H1 (cell line): Measurements from ENCODE around the gene PSME3.

Source experiments
- BACH1 ChIP-seq: IDR thresholded peaks from 2 replicates; pipeline ENCODE4 v1.6.1; 2012; ENCODE audit warnings: low read length, improper control_type of control experiment
- BRCA1 ChIP-seq: IDR thresholded peaks from 2 replicates; pipeline ENCODE4 v1.6.1; 2012; ENCODE audit warnings: low read depth, low read length, improper control_type of control experiment
- EGR1 ChIP-seq: IDR thresholded peaks from 2 replicates; pipeline ENCODE4 v1.6.1; 2011; ENCODE audit warnings: low read depth, low read length, borderline replicate concordance
- GABPA ChIP-seq: IDR thresholded peaks from 2 replicates; pipeline ENCODE4 v1.6.1; 2011; ENCODE audit warnings: mild to moderate bottlenecking, low read length, moderate library complexity, borderline replicate concordance; ENCODE audit not compliant: insufficient read depth
- SRF ChIP-seq: IDR thresholded peaks from 2 replicates; pipeline ENCODE4 v1.6.1; 2011; ENCODE audit warnings: mild to moderate bottlenecking, low read depth, low read length, moderate library complexity
- SUZ12 ChIP-seq: fragments of 200-600 bp; sonication (generic); IDR thresholded peaks from 2 replicates; pipeline ENCODE4 v1.6.1; 2012; ENCODE audit warnings: mild to moderate bottlenecking, inconsistent platforms, low read length, moderate library complexity, mixed read lengths
- TAF1 ChIP-seq: IDR thresholded peaks from 2 replicates; pipeline ENCODE4 v1.6.1; 2011; ENCODE audit warnings: mild to moderate bottlenecking, low read depth, low read length
- TAF7 ChIP-seq: optimal IDR thresholded peaks from 2 replicates; pipeline ENCODE3; 2011; ENCODE audit warnings: low read depth, mild to moderate bottlenecking, inconsistent platforms, low read length, moderate library complexity, borderline replicate concordance
- YY1 ChIP-seq: IDR thresholded peaks from 2 replicates; pipeline ENCODE4 v1.6.1; 2011; ENCODE audit warnings: low read depth, mild to moderate bottlenecking, low read length
- ZNF274 ChIP-seq: IDR thresholded peaks from 2 replicates; pipeline ENCODE4 v1.7.0; 2012; ENCODE audit warnings: low read length, borderline replicate concordance; ENCODE audit errors: extremely low read depth
- TF ChIP-seq, protein P1 (sequence below), 3 experiments: IDR thresholded peaks; 1 replicate in 2 of 3; 2 replicates in 1 of 3; pipeline versions ENCODE4 v1.5.1 to v1.6.1; 2011; ENCODE audit warnings: low read length in 3 of 3, mild to moderate bottlenecking in 3 of 3, inconsistent platforms in 2 of 3, low read depth in 1 of 3, moderate library complexity in 1 of 3; ENCODE audit not compliant: insufficient read depth in 1 of 3; ENCODE audit errors: control extremely low read depth in 1 of 3
- TF ChIP-seq, protein P2 (sequence below): IDR thresholded peaks from 2 replicates; pipeline ENCODE4 v1.6.1; 2011; ENCODE audit warnings: low read length, improper control_type of control experiment
- TF ChIP-seq, protein P3 (sequence below): IDR thresholded peaks from 2 replicates; pipeline ENCODE4 v1.6.1; 2011; ENCODE audit warnings: low read depth, mild to moderate bottlenecking, low read length; ENCODE audit not compliant: insufficient read depth

DNA sequence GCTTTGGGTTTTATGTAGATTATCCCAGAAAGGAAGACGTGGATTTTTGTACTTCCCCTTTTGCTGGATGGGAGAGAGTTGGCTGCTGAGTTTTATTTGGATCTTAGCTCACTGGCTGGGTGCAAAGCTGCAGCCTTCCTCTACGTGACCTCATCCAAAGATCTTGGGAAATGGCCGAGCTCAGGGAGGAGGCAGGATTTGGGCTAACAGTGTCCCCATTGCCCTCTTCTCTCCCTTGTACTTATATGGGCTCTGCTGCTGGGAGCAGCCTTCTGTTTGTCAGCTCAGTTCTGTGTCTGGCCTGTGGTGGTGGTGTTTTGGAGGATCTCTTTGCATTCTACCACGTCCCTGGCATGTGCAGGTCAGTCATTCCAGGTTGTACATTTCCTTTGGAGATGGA lies 19.8 kb downstream of the PSME3 start:
- TF ChIP-seq, protein P1, sequence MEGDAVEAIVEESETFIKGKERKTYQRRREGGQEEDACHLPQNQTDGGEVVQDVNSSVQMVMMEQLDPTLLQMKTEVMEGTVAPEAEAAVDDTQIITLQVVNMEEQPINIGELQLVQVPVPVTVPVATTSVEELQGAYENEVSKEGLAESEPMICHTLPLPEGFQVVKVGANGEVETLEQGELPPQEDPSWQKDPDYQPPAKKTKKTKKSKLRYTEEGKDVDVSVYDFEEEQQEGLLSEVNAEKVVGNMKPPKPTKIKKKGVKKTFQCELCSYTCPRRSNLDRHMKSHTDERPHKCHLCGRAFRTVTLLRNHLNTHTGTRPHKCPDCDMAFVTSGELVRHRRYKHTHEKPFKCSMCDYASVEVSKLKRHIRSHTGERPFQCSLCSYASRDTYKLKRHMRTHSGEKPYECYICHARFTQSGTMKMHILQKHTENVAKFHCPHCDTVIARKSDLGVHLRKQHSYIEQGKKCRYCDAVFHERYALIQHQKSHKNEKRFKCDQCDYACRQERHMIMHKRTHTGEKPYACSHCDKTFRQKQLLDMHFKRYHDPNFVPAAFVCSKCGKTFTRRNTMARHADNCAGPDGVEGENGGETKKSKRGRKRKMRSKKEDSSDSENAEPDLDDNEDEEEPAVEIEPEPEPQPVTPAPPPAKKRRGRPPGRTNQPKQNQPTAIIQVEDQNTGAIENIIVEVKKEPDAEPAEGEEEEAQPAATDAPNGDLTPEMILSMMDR (IDR thresholded peaks at IDR 0.05; ENCODE audit: control extremely low read depth in 1 of 3, insufficient read depth in 1 of 3, low read depth in 1 of 3, low read length in 3 of 3), result no peak
- no peak for TF ChIP-seq GABPA
- TF ChIP-seq, protein P2, sequence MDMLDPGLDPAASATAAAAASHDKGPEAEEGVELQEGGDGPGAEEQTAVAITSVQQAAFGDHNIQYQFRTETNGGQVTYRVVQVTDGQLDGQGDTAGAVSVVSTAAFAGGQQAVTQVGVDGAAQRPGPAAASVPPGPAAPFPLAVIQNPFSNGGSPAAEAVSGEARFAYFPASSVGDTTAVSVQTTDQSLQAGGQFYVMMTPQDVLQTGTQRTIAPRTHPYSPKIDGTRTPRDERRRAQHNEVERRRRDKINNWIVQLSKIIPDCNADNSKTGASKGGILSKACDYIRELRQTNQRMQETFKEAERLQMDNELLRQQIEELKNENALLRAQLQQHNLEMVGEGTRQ, result no peak
- no peak for TF ChIP-seq BACH1
- no peak for TF ChIP-seq ZNF274
- no peak for TF ChIP-seq SUZ12
- no peak for TF ChIP-seq YY1
- TF ChIP-seq EGR1, result no peak
- no peak for TF ChIP-seq TAF1
- TF ChIP-seq BRCA1, result no peak
- TF ChIP-seq, protein P3, sequence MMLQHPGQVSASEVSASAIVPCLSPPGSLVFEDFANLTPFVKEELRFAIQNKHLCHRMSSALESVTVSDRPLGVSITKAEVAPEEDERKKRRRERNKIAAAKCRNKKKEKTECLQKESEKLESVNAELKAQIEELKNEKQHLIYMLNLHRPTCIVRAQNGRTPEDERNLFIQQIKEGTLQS, result no peak
- no peak for TF ChIP-seq TAF7
- TF ChIP-seq SRF, result no peak
